IMR-90 (cell line): ENCODE data around the gene CIDEC. TPM values are rescaled to one million over a fixed set of nuclear protein-coding genes. Genes with fewer than 3 reads are reported as not detected.

Experiments
- ATAC-seq: fragments of 200-7000 bp; cut with Tn5 transposase; 2 replicates; pipeline ENCODE4 v1.9.1; 2020; ENCODE audit warnings: low read depth, mild to moderate bottlenecking, moderate library complexity
- BruUV-seq: library from RNA; stranded (reverse); fragments of 400-500 nt; replicated peaks from 2 replicates; lab custom pipeline; 2021; lab: Mats Ljungman, UMichigan
- CTCF ChIA-PET: fragments of 300-600 bp; formaldehyde crosslinking; extraction: SDS; loops from one replicate; lab custom pipeline; 2021; ENCODE audit warnings: antibody characterized with exemption; lab: Yijun Ruan, JAX
- POLR2A ChIA-PET: fragments of 300-600 bp; sonication (Branson Sonifier 250); formaldehyde crosslinking; loops from one replicate; lab custom pipeline; 2022; ENCODE audit warnings: antibody characterized with exemption; ENCODE audit not compliant: unreplicated experiment; lab: Charles Lee
- DNase-seq: peaks from one replicate; pipeline ENCODE4 v3.0.0; 2013
- H2AFZ ChIP-seq: replicated peaks from 2 replicates; pipeline ENCODE3; 2013; ENCODE audit warnings: low read length, mild to moderate bottlenecking; ENCODE audit not compliant: poor library complexity
- H2AK5ac ChIP-seq: 2 replicates; pipeline ENCODE4 v1.6.1; 2013; ENCODE audit warnings: low read depth, low read length, inconsistent platforms
- H2AK9ac ChIP-seq: replicated peaks from 2 replicates; pipeline ENCODE3; 2013; ENCODE audit warnings: mild to moderate bottlenecking, low read depth, low read length, moderate library complexity; ENCODE audit not compliant: poor library complexity
- H2BK120ac ChIP-seq: 2 replicates; pipeline ENCODE4 v1.6.1; 2013; ENCODE audit warnings: low read depth, low read length, inconsistent platforms
- H2BK15ac ChIP-seq: 3 replicates; pipeline ENCODE4 v1.6.1; 2013; ENCODE audit warnings: low read depth, low read length, inconsistent platforms
- H2BK20ac ChIP-seq: 2 replicates; pipeline ENCODE4 v1.6.1; 2013; ENCODE audit warnings: low read depth, mild to moderate bottlenecking, inconsistent platforms, low read length, moderate library complexity
- H2BK5ac ChIP-seq: 2 replicates; pipeline ENCODE4 v1.6.1; 2013; ENCODE audit warnings: mild to moderate bottlenecking, low read depth, low read length, inconsistent platforms; ENCODE audit not compliant: poor library complexity, severe bottlenecking
- H3K14ac ChIP-seq: replicated peaks from 2 replicates; pipeline ENCODE4 v1.6.1; 2013; ENCODE audit warnings: low read depth, low read length, inconsistent platforms
- H3K18ac ChIP-seq: 2 replicates; pipeline ENCODE4 v1.6.1; 2013; ENCODE audit warnings: low read depth, low read length, control low read depth
- H3K23ac ChIP-seq: 2 replicates; pipeline ENCODE4 v1.6.1; 2013; ENCODE audit warnings: low read depth, low read length, inconsistent platforms
- H3K27ac ChIP-seq: 2 replicates; pipeline ENCODE4 v1.5.1; 2013; ENCODE audit warnings: mild to moderate bottlenecking, control low read depth, low read length; ENCODE audit not compliant: insufficient read depth
- H3K27me3 ChIP-seq: 2 replicates; pipeline ENCODE4 v1.6.1; 2013; ENCODE audit warnings: low read length; ENCODE audit not compliant: control insufficient read depth, insufficient read depth
- H3K36me3 ChIP-seq: 2 replicates; pipeline ENCODE4 v1.6.1; 2013; ENCODE audit warnings: low read length, mixed read lengths; ENCODE audit not compliant: control insufficient read depth, insufficient read depth
- H3K4ac ChIP-seq: 2 replicates; pipeline ENCODE4 v1.6.1; 2013; ENCODE audit warnings: low read depth, low read length, inconsistent platforms
- H3K4me1 ChIP-seq: 2 replicates; pipeline ENCODE4 v1.6.1; 2013; ENCODE audit warnings: low read length, mixed read lengths; ENCODE audit not compliant: control insufficient read depth, insufficient read depth
- H3K4me2 ChIP-seq: 2 replicates; pipeline ENCODE4 v1.6.1; 2013; ENCODE audit warnings: low read depth, mild to moderate bottlenecking, control low read depth, low read length, moderate library complexity
- H3K4me3 ChIP-seq: 2 replicates; pipeline ENCODE4 v1.5.1; 2013; ENCODE audit warnings: low read depth, mild to moderate bottlenecking, control low read depth, low read length, moderate library complexity; ENCODE audit not compliant: insufficient read depth
- H3K56ac ChIP-seq: 2 replicates; pipeline ENCODE4 v1.6.1; 2013; ENCODE audit warnings: low read length, inconsistent platforms; ENCODE audit not compliant: insufficient read depth; ENCODE audit errors: extremely low read depth
- H3K79me1 ChIP-seq, 2 experiments: 2 replicates each; pipeline ENCODE4 v1.6.1; 2013; ENCODE audit warnings: low read length in 2 of 2, inconsistent platforms in 1 of 2, low read depth in 1 of 2
- H3K9ac ChIP-seq: 2 replicates; pipeline ENCODE4 v1.6.1; 2013; ENCODE audit warnings: low read depth, low read length, control low read depth
- H3K9me1 ChIP-seq: 2 replicates; pipeline ENCODE4 v1.6.1; 2013; ENCODE audit warnings: low read length, inconsistent platforms; ENCODE audit not compliant: insufficient read depth
- H3K9me3 ChIP-seq: 2 replicates; pipeline ENCODE4 v1.6.1; 2013; ENCODE audit warnings: low read length; ENCODE audit not compliant: control insufficient read depth, insufficient read depth
- H4K20me1 ChIP-seq: 2 replicates; pipeline ENCODE4 v1.6.1; 2013; ENCODE audit warnings: low read length, inconsistent platforms; ENCODE audit not compliant: insufficient read depth
- H4K5ac ChIP-seq: 2 replicates; pipeline ENCODE4 v1.6.1; 2013; ENCODE audit warnings: mild to moderate bottlenecking, low read depth, low read length, control low read depth
- H4K8ac ChIP-seq, 2 experiments: 2 replicates each; pipeline ENCODE4 v1.6.1; 2013; ENCODE audit warnings: low read depth in 2 of 2, low read length in 2 of 2, control low read depth in 1 of 2, inconsistent platforms in 1 of 2
- H4K91ac ChIP-seq: 2 replicates; pipeline ENCODE4 v1.6.1; 2013; ENCODE audit warnings: low read depth, low read length, inconsistent platforms; ENCODE audit not compliant: insufficient read depth
- CEBPB ChIP-seq: IDR thresholded peaks from 2 replicates; pipeline ENCODE4 v1.6.1; 2012; ENCODE audit warnings: low read depth, low read length, improper control_type of control experiment
- CHD1 ChIP-seq: IDR thresholded peaks from 2 replicates; pipeline ENCODE4 v1.6.1; 2012; ENCODE audit warnings: low read depth, low read length, improper control_type of control experiment
- MAFK ChIP-seq: IDR thresholded peaks from 2 replicates; pipeline ENCODE4 v1.6.1; 2012; ENCODE audit warnings: low read depth, low read length, improper control_type of control experiment
- MXI1 ChIP-seq: IDR thresholded peaks from 2 replicates; pipeline ENCODE4 v1.6.1; 2012; ENCODE audit warnings: low read depth, mild to moderate bottlenecking, low read length, moderate library complexity, borderline replicate concordance
- NFE2L2 ChIP-seq: fragments of 150-350 bp; IDR thresholded peaks from 2 replicates; pipeline ENCODE4 v1.6.1; 2016; ENCODE audit warnings: low read depth, mild to moderate bottlenecking, low read length
- POLR2A ChIP-seq: IDR thresholded peaks from 2 replicates; pipeline ENCODE4 v1.6.1; 2012; ENCODE audit warnings: mild to moderate bottlenecking, low read depth, low read length
- RAD21 ChIP-seq: IDR thresholded peaks from 2 replicates; pipeline ENCODE4 v1.6.1; 2012; ENCODE audit warnings: low read length, improper control_type of control experiment
- RFX5 ChIP-seq: IDR thresholded peaks from 2 replicates; pipeline ENCODE4 v1.8.0; 2012; ENCODE audit warnings: low read depth, mild to moderate bottlenecking, low read length, moderate library complexity
- SMC3 ChIP-seq: fragments of 150-350 bp; IDR thresholded peaks from 2 replicates; pipeline ENCODE4 v1.6.1; 2016; ENCODE audit warnings: low read depth, mild to moderate bottlenecking, antibody characterized with exemption, low read length, moderate library complexity
- WGBS, 2 experiments: methylation state at CpG; one replicate each; pipeline versions ENCODE4 v1.1.5 to v1.1.7; 2013; ENCODE audit warnings: missing lambda C conversion rate in 2 of 2; ENCODE audit not compliant: insufficient read length in 1 of 2; ENCODE audit errors: extremely low coverage in 2 of 2; 5-methylcytosine and 5-hydroxymethylcytosine counted together
- dilution Hi-C: fragments of 300-500 bp; cut with HindIII; formaldehyde crosslinking; loops from one replicate; pipeline ENCODE4 v1.14.3; 2018; ENCODE audit warnings: low sequenced_read_pairs; ENCODE audit not compliant: unreplicated experiment
- in situ Hi-C: fragments of 300-500 bp; cut with MboI; formaldehyde crosslinking; loops from 3 replicates; pipeline ENCODE4 v1.14.3; 2019; ENCODE audit warnings: low sequenced_read_pairs, inconsistent platforms, mixed read lengths
- intact Hi-C: fragments of 100-400 bp; cut with micrococcal nuclease; formaldehyde crosslinking; loops from 2 replicates; pipeline ENCODE4 v1.10.0; 2022
- polyA plus RNA-seq, 3 experiments: library from polyadenylated mRNA; depleted of rRNA; stranded (reverse); fragments of >200 nt; gene quantifications; 2 replicates each; pipeline ENCODE4 v1.2.3, GENCODE V29; 2012; ENCODE audit warnings: low replicate concordance in 1 of 3
- total RNA-seq: library from RNA; depleted of rRNA; stranded (reverse); fragments of >200 nt; gene quantifications from 2 replicates; pipeline ENCODE4 v1.2.3, GENCODE V29; 2012
- TF ChIP-seq, protein P1 (sequence below): conservative IDR thresholded peaks from 2 replicates; pipeline ENCODE4 v1.5.1; 2012; ENCODE audit warnings: mild to moderate bottlenecking, low read depth, low read length, improper control_type of control experiment
- TF ChIP-seq, protein P2 (sequence below): fragments of 150-350 bp; IDR thresholded peaks from 2 replicates; pipeline ENCODE4 v1.6.1; 2016; ENCODE audit warnings: low read depth, mild to moderate bottlenecking, low read length, moderate library complexity, borderline replicate concordance
- TF ChIP-seq, protein P3 (sequence below): fragments of 150-350 bp; IDR thresholded peaks from 2 replicates; pipeline ENCODE4 v1.6.1; 2017; ENCODE audit warnings: mild to moderate bottlenecking, antibody characterized with exemption, low read length, low read depth

The CIDEC gene
- total and polyA plus RNA-seq, 2 of the 4 experiments (the other 2 are of a cell fraction) = 0.09 TPM; not detected in 1

DNA sequence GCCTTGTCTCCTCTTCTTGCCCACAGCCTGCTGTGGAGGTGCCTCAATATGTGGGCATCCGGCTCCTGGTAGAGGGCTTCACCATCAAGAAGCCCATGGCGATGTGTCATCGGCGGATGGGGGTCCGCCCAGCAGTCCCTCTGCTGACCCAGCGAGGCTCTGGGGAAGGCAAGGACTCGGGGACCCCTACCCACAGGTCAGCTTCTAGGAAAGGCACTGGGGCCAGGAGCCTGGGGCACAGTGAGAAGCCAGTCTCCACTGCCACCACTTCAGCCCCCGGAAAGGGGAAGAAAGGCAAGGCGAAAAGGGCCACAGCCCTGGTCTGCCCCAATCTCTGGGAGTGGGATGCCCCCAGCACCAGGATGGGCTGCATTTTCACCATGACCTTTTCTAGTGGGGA lies 47.0 kb downstream of the CIDEC start (continued):
- TF ChIP-seq, protein P1, sequence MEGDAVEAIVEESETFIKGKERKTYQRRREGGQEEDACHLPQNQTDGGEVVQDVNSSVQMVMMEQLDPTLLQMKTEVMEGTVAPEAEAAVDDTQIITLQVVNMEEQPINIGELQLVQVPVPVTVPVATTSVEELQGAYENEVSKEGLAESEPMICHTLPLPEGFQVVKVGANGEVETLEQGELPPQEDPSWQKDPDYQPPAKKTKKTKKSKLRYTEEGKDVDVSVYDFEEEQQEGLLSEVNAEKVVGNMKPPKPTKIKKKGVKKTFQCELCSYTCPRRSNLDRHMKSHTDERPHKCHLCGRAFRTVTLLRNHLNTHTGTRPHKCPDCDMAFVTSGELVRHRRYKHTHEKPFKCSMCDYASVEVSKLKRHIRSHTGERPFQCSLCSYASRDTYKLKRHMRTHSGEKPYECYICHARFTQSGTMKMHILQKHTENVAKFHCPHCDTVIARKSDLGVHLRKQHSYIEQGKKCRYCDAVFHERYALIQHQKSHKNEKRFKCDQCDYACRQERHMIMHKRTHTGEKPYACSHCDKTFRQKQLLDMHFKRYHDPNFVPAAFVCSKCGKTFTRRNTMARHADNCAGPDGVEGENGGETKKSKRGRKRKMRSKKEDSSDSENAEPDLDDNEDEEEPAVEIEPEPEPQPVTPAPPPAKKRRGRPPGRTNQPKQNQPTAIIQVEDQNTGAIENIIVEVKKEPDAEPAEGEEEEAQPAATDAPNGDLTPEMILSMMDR = no peak

DNA sequence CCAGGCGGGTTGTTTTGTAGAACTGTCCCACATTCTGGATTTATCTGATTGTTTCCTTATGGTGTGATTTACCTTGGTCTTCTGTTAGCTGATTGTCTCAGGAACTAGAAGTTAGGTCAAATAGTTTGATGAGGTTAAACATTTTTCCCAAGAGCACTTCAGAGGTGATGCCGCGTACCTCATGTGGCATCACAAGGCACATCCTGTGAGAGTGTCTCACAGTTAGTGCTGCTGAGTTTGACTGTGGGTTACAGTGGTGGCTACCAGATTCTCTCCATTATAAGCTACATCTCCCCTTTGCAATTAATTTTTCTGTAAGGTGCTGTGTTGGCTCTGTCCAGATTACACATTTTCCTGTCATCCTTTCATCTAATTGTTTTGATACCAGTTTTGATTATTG lies 48.8 kb downstream of the CIDEC start:
- Histone ChIP-seq H3K36me3 (peaks cover 47% of the 10 kb centered on the region), H3K23ac (no peak overlapping the region), H2AFZ (no peak overlapping the region), H3K14ac (no peak overlapping the region), H2AK5ac (no peak overlapping the region), H3K56ac (no peak overlapping the region), H3K4me1 (no peaks in the 10 kb centered on the region), H3K79me1 (no peaks in the 10 kb centered on the region), H3K4me2 (no peak overlapping the region), H3K18ac (no peak overlapping the region), H2BK120ac (no peak overlapping the region), H3K9ac (no peak overlapping the region), H4K5ac (no peak overlapping the region), H3K27ac (no peak overlapping the region), H2AK9ac (no peak overlapping the region), H3K27me3 (no peaks in the 10 kb centered on the region), H3K4ac (no peak overlapping the region), H4K20me1 (no peaks in the 10 kb centered on the region), H2BK20ac (no peak overlapping the region), H4K91ac (no peak overlapping the region), H2BK15ac (no peak overlapping the region), H3K4me3 (no peak overlapping the region), H2BK5ac (no peak overlapping the region), H3K9me1 (0 out of 2 replicates have a peak, but pooled peaks cover 3% of the 10 kb centered on the region), H3K9me3 (no peaks in the 10 kb centered on the region), H4K8ac (no peak overlapping the region)
- ChIA-PET POLR2A (no interaction called here), CTCF (no interaction called here)
- no CpG with 5 or more reads among the region's 3 CpGs for WGBS, 2 experiments
- dilution Hi-C loops = no loop called here
- no peak for ATAC-seq
- DNase-seq = no peak
- BruUV-seq = no TSS peak
- intact Hi-C loops = no loop called here
- in situ Hi-C loops = no loop called here
- TF ChIP-seq MXI1 (no peak), SMC3 (no peak), POLR2A (no peak), CEBPB (no peak), RFX5 (no peak), NFE2L2 (no peak), MAFK (no peak), CHD1 (no peak), RAD21 (no peak)
- TF ChIP-seq, protein P2, sequence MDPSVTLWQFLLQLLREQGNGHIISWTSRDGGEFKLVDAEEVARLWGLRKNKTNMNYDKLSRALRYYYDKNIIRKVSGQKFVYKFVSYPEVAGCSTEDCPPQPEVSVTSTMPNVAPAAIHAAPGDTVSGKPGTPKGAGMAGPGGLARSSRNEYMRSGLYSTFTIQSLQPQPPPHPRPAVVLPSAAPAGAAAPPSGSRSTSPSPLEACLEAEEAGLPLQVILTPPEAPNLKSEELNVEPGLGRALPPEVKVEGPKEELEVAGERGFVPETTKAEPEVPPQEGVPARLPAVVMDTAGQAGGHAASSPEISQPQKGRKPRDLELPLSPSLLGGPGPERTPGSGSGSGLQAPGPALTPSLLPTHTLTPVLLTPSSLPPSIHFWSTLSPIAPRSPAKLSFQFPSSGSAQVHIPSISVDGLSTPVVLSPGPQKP = no peak
- TF ChIP-seq, protein P3, sequence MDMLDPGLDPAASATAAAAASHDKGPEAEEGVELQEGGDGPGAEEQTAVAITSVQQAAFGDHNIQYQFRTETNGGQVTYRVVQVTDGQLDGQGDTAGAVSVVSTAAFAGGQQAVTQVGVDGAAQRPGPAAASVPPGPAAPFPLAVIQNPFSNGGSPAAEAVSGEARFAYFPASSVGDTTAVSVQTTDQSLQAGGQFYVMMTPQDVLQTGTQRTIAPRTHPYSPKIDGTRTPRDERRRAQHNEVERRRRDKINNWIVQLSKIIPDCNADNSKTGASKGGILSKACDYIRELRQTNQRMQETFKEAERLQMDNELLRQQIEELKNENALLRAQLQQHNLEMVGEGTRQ = no peak
- TF ChIP-seq, protein P1 = no peak
